SK-N-SH treated with all-trans-retinoic acid at 6 μM for 48 hours (cell line): ENCODE measurements around the gene ASPDH.

Experiments
- ESRRG ChIP-seq: fragments of 250-450 bp; sonication (Bioruptor Pico); IDR thresholded peaks from 2 replicates; pipeline ENCODE4 v1.6.1; 2021; ENCODE audit warnings: mild to moderate bottlenecking
- RARB ChIP-seq: fragments of 250-450 bp; sonication (Bioruptor Pico); IDR thresholded peaks from 2 replicates; pipeline ENCODE4 v1.8.0; 2021; ENCODE audit warnings: mild to moderate bottlenecking, moderate library complexity
- TF ChIP-seq, protein P1 (sequence below): fragments of 250-450 bp; sonication (Bioruptor Pico); IDR thresholded peaks from 2 replicates; pipeline ENCODE4 v1.8.0; 2020; ENCODE audit warnings: mild to moderate bottlenecking, moderate library complexity, borderline replicate concordance
- TF ChIP-seq, protein P2 (sequence below): fragments of 250-450 bp; sonication (Bioruptor Pico); IDR thresholded peaks from 2 replicates; pipeline ENCODE4 v1.5.1; 2020; ENCODE audit warnings: low read depth, mild to moderate bottlenecking, moderate library complexity

DNA sequence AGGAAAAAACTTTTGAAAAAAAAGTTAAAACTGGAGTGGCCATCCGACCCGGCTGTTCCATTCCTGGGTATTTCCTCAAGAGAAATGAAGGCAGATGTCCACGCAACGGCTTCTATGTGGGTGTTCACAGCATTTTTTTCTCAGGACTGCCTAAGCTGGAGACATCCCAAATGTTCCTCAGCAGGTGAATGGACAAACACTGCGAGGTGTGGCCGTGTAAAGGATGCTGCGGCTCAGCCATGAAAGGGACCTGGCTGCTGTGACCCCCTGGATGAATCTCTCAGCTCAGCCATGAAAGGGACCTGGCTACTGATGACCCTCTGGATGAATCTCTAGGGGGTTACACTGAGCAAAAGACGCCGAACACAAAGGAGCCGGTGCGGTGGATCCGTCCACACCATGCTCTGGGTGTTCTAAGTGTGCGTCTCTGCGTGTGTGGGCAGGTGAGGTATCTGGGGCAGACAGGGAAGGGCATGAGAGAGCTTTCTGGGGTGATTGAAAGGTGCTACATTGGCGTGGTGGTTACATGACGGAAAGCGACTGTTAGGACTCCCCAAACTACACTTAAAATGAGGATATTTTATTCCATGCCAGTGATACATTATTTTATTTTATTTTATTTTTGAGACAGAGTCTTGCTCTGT lies 7.2 kb upstream of the ASPDH start:
- no peak for TF ChIP-seq RARB (CRISPR knock-in tag)
- TF ChIP-seq, protein P1, sequence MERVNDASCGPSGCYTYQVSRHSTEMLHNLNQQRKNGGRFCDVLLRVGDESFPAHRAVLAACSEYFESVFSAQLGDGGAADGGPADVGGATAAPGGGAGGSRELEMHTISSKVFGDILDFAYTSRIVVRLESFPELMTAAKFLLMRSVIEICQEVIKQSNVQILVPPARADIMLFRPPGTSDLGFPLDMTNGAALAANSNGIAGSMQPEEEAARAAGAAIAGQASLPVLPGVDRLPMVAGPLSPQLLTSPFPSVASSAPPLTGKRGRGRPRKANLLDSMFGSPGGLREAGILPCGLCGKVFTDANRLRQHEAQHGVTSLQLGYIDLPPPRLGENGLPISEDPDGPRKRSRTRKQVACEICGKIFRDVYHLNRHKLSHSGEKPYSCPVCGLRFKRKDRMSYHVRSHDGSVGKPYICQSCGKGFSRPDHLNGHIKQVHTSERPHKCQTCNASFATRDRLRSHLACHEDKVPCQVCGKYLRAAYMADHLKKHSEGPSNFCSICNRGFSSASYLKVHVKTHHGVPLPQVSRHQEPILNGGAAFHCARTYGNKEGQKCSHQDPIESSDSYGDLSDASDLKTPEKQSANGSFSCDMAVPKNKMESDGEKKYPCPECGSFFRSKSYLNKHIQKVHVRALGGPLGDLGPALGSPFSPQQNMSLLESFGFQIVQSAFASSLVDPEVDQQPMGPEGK (CRISPR knock-in tag): no peak
- no peak for TF ChIP-seq ESRRG
- TF ChIP-seq, protein P2, sequence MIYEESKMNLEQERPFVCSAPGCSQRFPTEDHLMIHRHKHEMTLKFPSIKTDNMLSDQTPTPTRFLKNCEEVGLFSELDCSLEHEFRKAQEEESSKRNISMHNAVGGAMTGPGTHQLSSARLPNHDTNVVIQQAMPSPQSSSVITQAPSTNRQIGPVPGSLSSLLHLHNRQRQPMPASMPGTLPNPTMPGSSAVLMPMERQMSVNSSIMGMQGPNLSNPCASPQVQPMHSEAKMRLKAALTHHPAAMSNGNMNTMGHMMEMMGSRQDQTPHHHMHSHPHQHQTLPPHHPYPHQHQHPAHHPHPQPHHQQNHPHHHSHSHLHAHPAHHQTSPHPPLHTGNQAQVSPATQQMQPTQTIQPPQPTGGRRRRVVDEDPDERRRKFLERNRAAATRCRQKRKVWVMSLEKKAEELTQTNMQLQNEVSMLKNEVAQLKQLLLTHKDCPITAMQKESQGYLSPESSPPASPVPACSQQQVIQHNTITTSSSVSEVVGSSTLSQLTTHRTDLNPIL: no peak
